Caco-2 (cell line): Measurements from ENCODE around the gene EYA3. TPM values are rescaled to one million over a fixed set of nuclear protein-coding genes. Genes with fewer than 3 reads are reported as not detected.

Experiments used
- BruUV-seq: library from RNA; stranded (reverse); fragments of 400-500 nt; replicated peaks from 2 replicates; lab custom pipeline; 2021; lab: Mats Ljungman, UMichigan
- CTCF ChIA-PET: fragments of 300-600 bp; sonication (Branson Sonifier 250); formaldehyde crosslinking; loops from one replicate; lab custom pipeline; 2022; ENCODE audit warnings: antibody characterized with exemption; lab: Charles Lee
- POLR2A ChIA-PET: fragments of 300-600 bp; sonication (Branson Sonifier 250); formaldehyde crosslinking; loops from one replicate; lab custom pipeline; 2022; ENCODE audit warnings: antibody characterized with exemption; lab: Charles Lee
- DNase-seq, 2 experiments: peaks; one replicate each; pipeline versions ENCODE4 v3.0.0 to v3.0.0-alpha.2; 2020 to 2022
- H3K27me3 ChIP-seq: replicated peaks from 2 replicates; pipeline ENCODE4 v1.6.0; 2011; ENCODE audit warnings: low read length; ENCODE audit not compliant: control insufficient read depth, insufficient read depth
- H3K36me3 ChIP-seq: 2 replicates; pipeline ENCODE4 v1.5.1; 2011; ENCODE audit warnings: low read length; ENCODE audit not compliant: control insufficient read depth, insufficient read depth
- H3K4me1 ChIP-seq: fragments of 250-450 bp; sonication (Bioruptor Pico); 2 replicates; pipeline ENCODE4 v1.5.1; 2020; ENCODE audit warnings: mild to moderate bottlenecking
- H3K4me3 ChIP-seq: 2 replicates; pipeline ENCODE4 v1.5.1; 2011; ENCODE audit warnings: low read depth, mild to moderate bottlenecking, control low read depth, low read length
- H3K9me3 ChIP-seq: fragments of 250-450 bp; sonication (Bioruptor Pico); 2 replicates; pipeline ENCODE4 v1.5.1; 2020; ENCODE audit warnings: mild to moderate bottlenecking, moderate library complexity
- H3K27ac Mint-ChIP-seq: one replicate; pipeline ENCODE4 v1.8.0; 2022; ENCODE audit warnings: mixed read lengths; ENCODE audit not compliant: unreplicated experiment
- H3K27me3 Mint-ChIP-seq: one replicate; pipeline ENCODE4 v1.8.0; 2022; ENCODE audit warnings: mixed read lengths; ENCODE audit not compliant: insufficient read depth, unreplicated experiment
- H3K36me3 Mint-ChIP-seq: one replicate; pipeline ENCODE4 v1.8.0; 2022; ENCODE audit warnings: mild to moderate bottlenecking, mixed read lengths; ENCODE audit not compliant: insufficient read depth, unreplicated experiment
- H3K4me1 Mint-ChIP-seq: one replicate; pipeline ENCODE4 v1.8.0; 2022; ENCODE audit warnings: low read depth, mixed read lengths; ENCODE audit not compliant: unreplicated experiment
- H3K4me3 Mint-ChIP-seq: one replicate; pipeline ENCODE4 v1.8.0; 2022; ENCODE audit warnings: mild to moderate bottlenecking, moderate library complexity, mixed read lengths; ENCODE audit not compliant: unreplicated experiment
- H3K9me3 Mint-ChIP-seq: one replicate; pipeline ENCODE4 v1.8.0; 2022; ENCODE audit warnings: mixed read lengths; ENCODE audit not compliant: unreplicated experiment
- intact Hi-C: fragments of 100-400 bp; cut with micrococcal nuclease; formaldehyde crosslinking; loops from one replicate; pipeline ENCODE4 v1.10.0; 2022; ENCODE audit not compliant: unreplicated experiment
- total RNA-seq: library from RNA; stranded (reverse); gene quantifications from 2 replicates; pipeline ENCODE4 v1.2.3, GENCODE V29; 2022
- TF ChIP-seq, protein P1 (sequence below), 2 experiments: fragments of 200-600 bp in 1 of 2; IDR thresholded peaks; 1 replicate in 1 of 2; 2 replicates in 1 of 2; pipeline versions ENCODE4 v1.5.1 to v1.8.0; 2011 to 2022; ENCODE audit warnings: antibody characterized with exemption in 1 of 2, control low read depth in 1 of 2, inconsistent platforms in 1 of 2, low read depth in 1 of 2, low read length in 1 of 2, mild to moderate bottlenecking in 1 of 2, moderate library complexity in 1 of 2; ENCODE audit not compliant: insufficient read depth in 1 of 2, severe bottlenecking in 1 of 2, unreplicated experiment in 1 of 2

EYA3 gene
- total RNA-seq, 1 experiment from 2014 or later: 9.9 TPM

DNA sequence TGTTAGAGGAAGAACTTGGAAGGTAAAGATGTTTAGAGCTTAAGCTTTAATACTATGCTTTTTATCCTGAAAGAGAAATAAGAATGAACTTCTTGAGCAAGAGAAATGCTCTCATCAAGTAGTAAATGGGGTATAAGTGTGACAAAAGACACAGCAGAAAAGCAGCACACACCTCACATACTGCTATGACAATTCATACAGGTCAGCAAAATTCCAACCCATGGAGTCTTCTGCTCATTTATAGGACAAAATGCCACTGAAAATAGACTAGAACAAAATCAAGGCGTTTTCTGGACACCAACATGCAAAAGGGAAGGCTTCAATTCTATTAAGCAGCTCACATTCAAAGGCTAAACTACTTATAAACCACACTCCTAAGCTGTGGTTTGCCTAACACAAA lies 61.2 kb downstream of the EYA3 start:
- CTCF ChIA-PET: no interaction called here
- no peak overlapping the region for H3K27ac Mint-ChIP-seq
- TF ChIP-seq, protein P1, sequence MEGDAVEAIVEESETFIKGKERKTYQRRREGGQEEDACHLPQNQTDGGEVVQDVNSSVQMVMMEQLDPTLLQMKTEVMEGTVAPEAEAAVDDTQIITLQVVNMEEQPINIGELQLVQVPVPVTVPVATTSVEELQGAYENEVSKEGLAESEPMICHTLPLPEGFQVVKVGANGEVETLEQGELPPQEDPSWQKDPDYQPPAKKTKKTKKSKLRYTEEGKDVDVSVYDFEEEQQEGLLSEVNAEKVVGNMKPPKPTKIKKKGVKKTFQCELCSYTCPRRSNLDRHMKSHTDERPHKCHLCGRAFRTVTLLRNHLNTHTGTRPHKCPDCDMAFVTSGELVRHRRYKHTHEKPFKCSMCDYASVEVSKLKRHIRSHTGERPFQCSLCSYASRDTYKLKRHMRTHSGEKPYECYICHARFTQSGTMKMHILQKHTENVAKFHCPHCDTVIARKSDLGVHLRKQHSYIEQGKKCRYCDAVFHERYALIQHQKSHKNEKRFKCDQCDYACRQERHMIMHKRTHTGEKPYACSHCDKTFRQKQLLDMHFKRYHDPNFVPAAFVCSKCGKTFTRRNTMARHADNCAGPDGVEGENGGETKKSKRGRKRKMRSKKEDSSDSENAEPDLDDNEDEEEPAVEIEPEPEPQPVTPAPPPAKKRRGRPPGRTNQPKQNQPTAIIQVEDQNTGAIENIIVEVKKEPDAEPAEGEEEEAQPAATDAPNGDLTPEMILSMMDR (IDR thresholded peaks at IDR 0.05; ENCODE audit: insufficient read depth in 1 of 2, low read depth in 1 of 2, low read length in 1 of 2, severe bottlenecking in 1 of 2, unreplicated experiment in 1 of 2): no peak

DNA sequence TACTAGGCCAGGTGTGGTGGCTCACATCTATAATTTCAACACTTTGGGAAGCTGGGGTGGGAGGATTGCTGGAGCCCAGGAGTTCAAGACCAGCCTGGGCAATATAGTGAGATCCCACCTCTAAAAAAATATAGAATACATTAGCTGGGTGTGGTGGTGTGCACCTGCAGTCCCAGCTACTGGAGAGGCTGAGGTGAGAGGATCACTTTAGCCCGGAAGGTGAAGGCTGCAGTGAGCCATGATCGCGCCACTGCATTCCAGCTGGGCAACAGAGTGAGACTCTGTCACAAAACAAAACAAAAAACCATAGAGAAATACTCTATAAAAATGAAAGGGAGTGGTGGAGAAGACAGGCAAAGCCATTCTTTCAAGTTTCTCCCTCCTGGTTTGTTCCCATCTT lies 62.1 kb downstream of the EYA3 start:
- ChIA-PET CTCF (no interaction called here), POLR2A (no interaction called here)
- H3K9me3 ChIP-seq: no peaks in the 10 kb centered on the region
- Mint-ChIP-seq H3K9me3 (no peaks in the 10 kb centered on the region), H3K27ac (no peak overlapping the region), H3K36me3 (no peaks in the 10 kb centered on the region), H3K4me1 (no peaks in the 10 kb centered on the region), H3K4me3 (no peak overlapping the region), H3K27me3 (no peaks in the 10 kb centered on the region)
- TF ChIP-seq, protein P1 (IDR thresholded peaks at IDR 0.05; ENCODE audit: insufficient read depth in 1 of 2, low read depth in 1 of 2, low read length in 1 of 2, severe bottlenecking in 1 of 2, unreplicated experiment in 1 of 2): no peak
- no peak overlapping the region for H3K4me3 ChIP-seq
- BruUV-seq: no TSS peak
- H3K36me3 ChIP-seq: no peaks in the 10 kb centered on the region
- intact Hi-C loops: no loop called here
- no peaks in the 10 kb centered on the region for H3K27me3 ChIP-seq
- no peak for DNase-seq
- H3K4me1 ChIP-seq: 0 out of 2 replicates have a peak, but pooled peaks cover 4% of the 10 kb centered on the region

More for the DNA sequence above, 61.2 kb downstream of the EYA3 start:
- no peak overlapping the region for H3K4me3 Mint-ChIP-seq
- no TSS peak for BruUV-seq
- POLR2A ChIA-PET: no interaction called here
- Histone ChIP-seq H3K36me3 (no peaks in the 10 kb centered on the region), H3K4me1 (0 out of 2 replicates have a peak, but pooled peaks cover 4% of the 10 kb centered on the region), H3K27me3 (no peaks in the 10 kb centered on the region), H3K9me3 (no peaks in the 10 kb centered on the region), H3K4me3 (no peak overlapping the region)
- intact Hi-C loops: no loop called here
- no peaks in the 10 kb centered on the region for H3K9me3 Mint-ChIP-seq
- no peaks in the 10 kb centered on the region for H3K27me3 Mint-ChIP-seq
- DNase-seq: no peak
- H3K36me3 Mint-ChIP-seq: no peaks in the 10 kb centered on the region
- H3K4me1 Mint-ChIP-seq: no peaks in the 10 kb centered on the region

DNA sequence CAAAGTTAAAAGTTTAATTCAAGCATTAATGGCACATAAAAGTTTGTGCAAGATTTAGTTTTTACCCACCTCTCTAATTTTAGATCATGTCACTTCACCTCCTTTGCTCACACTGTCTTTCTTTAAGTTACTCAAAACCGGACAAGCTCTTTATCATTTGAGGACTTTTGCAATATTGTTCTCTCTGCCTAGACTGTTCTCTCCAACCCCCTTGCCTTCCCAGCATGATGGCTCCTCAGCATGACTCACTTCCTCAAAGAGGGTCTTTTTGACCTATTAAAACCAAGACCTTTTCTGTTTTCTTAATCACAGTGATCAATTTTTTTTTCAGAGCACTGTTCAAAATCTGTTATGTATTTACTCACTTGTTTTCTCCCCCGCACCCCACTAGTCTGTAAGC lies 67.3 kb downstream of the EYA3 start:
- BruUV-seq: no TSS peak
- no peak overlapping the region for H3K4me3 Mint-ChIP-seq
- intact Hi-C loops: no loop called here
- peak overlapping the region; percentile 8 for H3K27ac Mint-ChIP-seq
- Histone ChIP-seq H3K9me3 (no peaks in the 10 kb centered on the region), H3K4me1 (0 out of 2 replicates have a peak, but pooled peaks cover 4% of the 10 kb centered on the region), H3K36me3 (no peaks in the 10 kb centered on the region), H3K4me3 (no peak overlapping the region), H3K27me3 (no peaks in the 10 kb centered on the region)
- H3K27me3 Mint-ChIP-seq: no peaks in the 10 kb centered on the region
- POLR2A ChIA-PET: no interaction called here
- CTCF ChIA-PET: no interaction called here
- peaks cover 2% of the 10 kb centered on the region for H3K36me3 Mint-ChIP-seq
- H3K9me3 Mint-ChIP-seq: no peaks in the 10 kb centered on the region
- TF ChIP-seq, protein P1 (IDR thresholded peaks at IDR 0.05; ENCODE audit: insufficient read depth in 1 of 2, low read depth in 1 of 2, low read length in 1 of 2, severe bottlenecking in 1 of 2, unreplicated experiment in 1 of 2): no peak
- no peak for DNase-seq
- no peaks in the 10 kb centered on the region for H3K4me1 Mint-ChIP-seq
